ENCODE data around the gene TACC3.

DNA sequence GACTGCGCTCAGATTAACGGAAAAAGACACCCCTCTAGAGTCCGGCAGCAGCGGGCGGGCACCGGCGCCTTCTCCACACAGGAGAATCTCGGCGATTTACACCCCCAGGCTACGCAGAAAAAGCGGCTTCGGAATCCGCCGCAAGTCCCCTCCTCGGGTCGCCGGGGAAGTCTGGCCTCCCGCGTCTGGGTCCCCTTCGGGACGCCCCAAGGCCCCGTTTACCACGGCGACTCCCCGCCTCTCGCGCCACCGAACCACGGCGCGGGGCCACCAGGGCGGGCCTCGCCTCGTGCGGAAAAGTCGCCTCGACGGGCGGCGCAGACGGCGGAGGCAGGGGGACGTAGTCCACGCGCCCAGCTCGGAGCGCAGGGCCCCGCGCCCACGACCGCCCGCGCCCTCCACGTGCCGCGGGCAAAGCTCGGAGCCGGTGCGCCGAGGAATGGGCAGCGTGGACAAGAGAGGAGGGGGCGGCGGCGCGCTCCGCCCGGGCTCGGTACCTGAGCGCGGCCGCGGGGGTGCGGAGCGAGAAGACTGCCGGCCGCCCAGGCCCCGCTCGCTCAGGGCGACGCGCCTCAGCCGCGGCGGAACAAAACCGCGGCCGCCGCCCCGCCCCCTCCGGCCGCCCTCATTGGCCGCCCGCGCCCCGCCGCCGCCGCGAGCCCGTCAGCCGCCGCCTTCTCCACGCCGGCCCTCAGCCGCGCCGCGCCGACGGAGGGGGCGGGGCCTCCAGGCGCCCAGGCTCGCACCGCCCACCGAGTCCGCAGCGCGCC is 37.4 kb upstream of the TACC3 start, which contains the start of gene FAM53A:
- TF ChIP-seq CEBPB (IDR thresholded peaks at IDR 0.05): no peak
- TF ChIP-seq, protein P1, sequence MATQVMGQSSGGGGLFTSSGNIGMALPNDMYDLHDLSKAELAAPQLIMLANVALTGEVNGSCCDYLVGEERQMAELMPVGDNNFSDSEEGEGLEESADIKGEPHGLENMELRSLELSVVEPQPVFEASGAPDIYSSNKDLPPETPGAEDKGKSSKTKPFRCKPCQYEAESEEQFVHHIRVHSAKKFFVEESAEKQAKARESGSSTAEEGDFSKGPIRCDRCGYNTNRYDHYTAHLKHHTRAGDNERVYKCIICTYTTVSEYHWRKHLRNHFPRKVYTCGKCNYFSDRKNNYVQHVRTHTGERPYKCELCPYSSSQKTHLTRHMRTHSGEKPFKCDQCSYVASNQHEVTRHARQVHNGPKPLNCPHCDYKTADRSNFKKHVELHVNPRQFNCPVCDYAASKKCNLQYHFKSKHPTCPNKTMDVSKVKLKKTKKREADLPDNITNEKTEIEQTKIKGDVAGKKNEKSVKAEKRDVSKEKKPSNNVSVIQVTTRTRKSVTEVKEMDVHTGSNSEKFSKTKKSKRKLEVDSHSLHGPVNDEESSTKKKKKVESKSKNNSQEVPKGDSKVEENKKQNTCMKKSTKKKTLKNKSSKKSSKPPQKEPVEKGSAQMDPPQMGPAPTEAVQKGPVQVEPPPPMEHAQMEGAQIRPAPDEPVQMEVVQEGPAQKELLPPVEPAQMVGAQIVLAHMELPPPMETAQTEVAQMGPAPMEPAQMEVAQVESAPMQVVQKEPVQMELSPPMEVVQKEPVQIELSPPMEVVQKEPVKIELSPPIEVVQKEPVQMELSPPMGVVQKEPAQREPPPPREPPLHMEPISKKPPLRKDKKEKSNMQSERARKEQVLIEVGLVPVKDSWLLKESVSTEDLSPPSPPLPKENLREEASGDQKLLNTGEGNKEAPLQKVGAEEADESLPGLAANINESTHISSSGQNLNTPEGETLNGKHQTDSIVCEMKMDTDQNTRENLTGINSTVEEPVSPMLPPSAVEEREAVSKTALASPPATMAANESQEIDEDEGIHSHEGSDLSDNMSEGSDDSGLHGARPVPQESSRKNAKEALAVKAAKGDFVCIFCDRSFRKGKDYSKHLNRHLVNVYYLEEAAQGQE (IDR thresholded peaks at IDR 0.05; ENCODE audit: low read depth): no peak
- TF ChIP-seq EP300 (IDR thresholded peaks at IDR 0.05; ENCODE audit: borderline replicate concordance): no peak
- no peak for TF ChIP-seq RAD21 (IDR thresholded peaks at IDR 0.05; ENCODE audit: low read depth)
- TF ChIP-seq, protein P2, sequence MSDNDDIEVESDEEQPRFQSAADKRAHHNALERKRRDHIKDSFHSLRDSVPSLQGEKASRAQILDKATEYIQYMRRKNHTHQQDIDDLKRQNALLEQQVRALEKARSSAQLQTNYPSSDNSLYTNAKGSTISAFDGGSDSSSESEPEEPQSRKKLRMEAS (IDR thresholded peaks at IDR 0.05): peak; percentile 92
- TF ChIP-seq ZBTB7A (IDR thresholded peaks at IDR 0.05; ENCODE audit: low read depth): 0 out of 2 replicates have a peak, but pooled peaks have one; percentile 45
- no peak for TF ChIP-seq CREB1 (IDR thresholded peaks at IDR 0.05; ENCODE audit: low read depth)
- TF ChIP-seq YY1 (IDR thresholded peaks at IDR 0.05; ENCODE audit: low read depth): no peak
